Heart right ventricle (tissue), 16 donors: ENCODE measurements around the gene GPR142. TPM values are rescaled to one million over a fixed set of nuclear protein-coding genes. Genes with fewer than 3 reads are reported as not detected.

ENCODE experiments used
- ATAC-seq, 8 donors: fragments of 200-7000 bp; cut with Tn5 transposase; one replicate each; pipeline ENCODE4 v1.9.1; 2020; ENCODE audit warnings: mild to moderate bottlenecking in 8 of 8, moderate library complexity in 8 of 8, moderate number of reproducible peaks in 1 of 8
- DNase-seq, 2 donors: peaks; one replicate each; pipeline ENCODE4 v3.0.0-alpha.2; 2020
- H3K27ac ChIP-seq, 10 donors: fragments of 200-600 bp; sonication (generic) in 2 of 10; one replicate each; pipeline versions ENCODE4 v1.5.0 to v1.8.0; 2020 to 2022; ENCODE audit warnings: mild to moderate bottlenecking in 3 of 10
- H3K27me3 ChIP-seq, 7 donors: fragments of 200-600 bp; one replicate each; pipeline ENCODE4 v1.8.0; 2021 to 2022; ENCODE audit warnings: mild to moderate bottlenecking in 2 of 7
- H3K36me3 ChIP-seq, 9 donors: fragments of 200-600 bp; sonication (generic) in 1 of 9; one replicate each; pipeline versions ENCODE4 v1.5.0 to v1.8.0; 2020 to 2022; ENCODE audit warnings: mild to moderate bottlenecking in 2 of 9
- H3K4me1 ChIP-seq, 9 donors: fragments of 200-600 bp; sonication (generic) in 1 of 9; one replicate each; pipeline versions ENCODE4 v1.5.0 to v1.8.0; 2020 to 2022; ENCODE audit warnings: mild to moderate bottlenecking in 4 of 9
- H3K4me3 ChIP-seq, 10 donors: fragments of 200-600 bp; sonication (generic) in 2 of 10; one replicate each; pipeline versions ENCODE4 v1.5.0 to v1.8.0; 2020 to 2022; ENCODE audit warnings: mild to moderate bottlenecking in 7 of 10, moderate library complexity in 2 of 10
- H3K9me3 ChIP-seq, 11 donors: fragments of 200-600 bp in 10 of 11; sonication (generic) in 2 of 11; one replicate each; pipeline versions ENCODE4 v1.5.0 to v1.8.0; 2013 to 2022; ENCODE audit warnings: mild to moderate bottlenecking in 2 of 11, control low read depth in 1 of 11, moderate library complexity in 1 of 11
- CTCF ChIP-seq, 9 donors: fragments of 200-600 bp; sonication (generic) in 2 of 9; IDR thresholded peaks; one replicate each; pipeline versions ENCODE4 v1.5.0 to v1.8.0; 2021 to 2022; ENCODE audit warnings: antibody characterized with exemption in 9 of 9, mild to moderate bottlenecking in 5 of 9, moderate library complexity in 1 of 9
- WGBS, 2 donors: extraction: QIAGEN DNeasy Blood & Tissue Kit; methylation state at CpG; one replicate each; pipeline ENCODE4 v1.1.7; 2013; ENCODE audit warnings: inconsistent platforms in 1 of 2; 5-methylcytosine and 5-hydroxymethylcytosine counted together
- intact Hi-C, 10 donors: fragments of 100-400 bp; cut with DNase I; formaldehyde crosslinking; loops; one replicate each; pipeline versions ENCODE4 v1.11.1 to v1.14.2; 2022
- polyA plus RNA-seq, 2 donors: library from polyadenylated mRNA; stranded (reverse); fragments of 200-250 nt; gene quantifications; one replicate each; pipeline ENCODE4 v1.2.3, GENCODE V29; 2013
- total RNA-seq, 10 donors: library from RNA; stranded (reverse); fragmentation: NEBNext Ultra II Directional in 3 of 10; extraction: Animal tissue kit (Norgen Biotek cat#: 25700) in 3 of 10; gene quantifications; one replicate each; pipeline versions ENCODE4 v1.2.1 to v1.2.4, GENCODE V29; 2021 to 2023
- donor health status: Arrhythmogenic right ventricular cardiomyopathy.
- donor health status: ischemic (EF 13 %, LVEDD 7.1; RV severe dilation, severe dysfunction).
- donor health status: healthy with polysubstance abuse.
- donor health status: DM: no; HTN: yes; CAD: no.
- donor health status: DM: no; HTN: no; CAD: no.
- donor health status: ischemic (EF 25% LVEDD 6.9; RV normal size, moderate dysfunction).
- donor health status: ischemic (EF 25% LVEDD 5.7; RV mildly dilated, moderate dysfunction).
- donor health status: healthy.
- donor health status: DM: yes; HTN: yes; CAD: no.
- donor health status: Ischemic cardiomyopathy.
- donor health status: ischemic (EF 35%, LVEDD 5.7; RV mildly dilated, moderate dysfunction).
- donor health status: nonischemic (EF 11% LVEDD 7.7; RV severe dilation, severe dysfunction).
- donor health status: DM: yes; HTN: yes; CAD: no.
- donor health status: PGD.
- donor health status: ischemic (EF 29% LVEDD 5.4; RV normal size, mild dysfunction).
- donor health status: nonischemic (EF 23%, LVEDD 6.1; RV moderate dilation, normal function).

The GPR142 gene
- total and polyA plus RNA-seq, 12 donors: 0.70 TPM; not detected in 11

GRCh38 chr17:74407384-74407783 lies 40.1 kb downstream of the GPR142 start:
- 87 to 91% methylated on average over 5 of the region's 5 CpGs for WGBS, 2 donors
- Histone ChIP-seq H3K9me3 (peaks cover 0 to 3% (median 0%) of the 10 kb centered on the region in 11 donors), H3K4me3 (no peak overlapping the region), H3K27me3 (peaks cover 0 to 6% (median 0%) of the 10 kb centered on the region in 7 donors), H3K4me1 (peaks cover 0 to 4% (median 0%) of the 10 kb centered on the region in 9 donors), H3K27ac (no peak overlapping the region), H3K36me3 (no peaks in the 10 kb centered on the region)
- no peak for TF ChIP-seq CTCF (IDR thresholded peaks at IDR 0.05)
- DNase-seq (no peak), ATAC-seq (no peak)
- intact Hi-C loops: no loop called here

GRCh38 chr17:74408262-74408661 lies 41.0 kb downstream of the GPR142 start:
- DNase-seq: no peak
- peaks cover 0 to 3% (median 0%) of the 10 kb centered on the region in 11 donors for H3K9me3 ChIP-seq
- no peak overlapping the region for H3K4me3 ChIP-seq
- peaks cover 0 to 4% (median 0%) of the 10 kb centered on the region in 9 donors for H3K4me1 ChIP-seq
- WGBS, 2 donors: 76 to 81% methylated on average over 3 of the region's 3 CpGs
- intact Hi-C loops: no loop called here
- peaks cover 0 to 6% (median 0%) of the 10 kb centered on the region in 7 donors for H3K27me3 ChIP-seq
- peak in 1 of 8 donors; percentile 47 for ATAC-seq
- no peaks in the 10 kb centered on the region for H3K36me3 ChIP-seq
- no peak overlapping the region for H3K27ac ChIP-seq
- TF ChIP-seq CTCF (IDR thresholded peaks at IDR 0.05): peak in 2 of 9 donors; percentile 11 to 24

DNA sequence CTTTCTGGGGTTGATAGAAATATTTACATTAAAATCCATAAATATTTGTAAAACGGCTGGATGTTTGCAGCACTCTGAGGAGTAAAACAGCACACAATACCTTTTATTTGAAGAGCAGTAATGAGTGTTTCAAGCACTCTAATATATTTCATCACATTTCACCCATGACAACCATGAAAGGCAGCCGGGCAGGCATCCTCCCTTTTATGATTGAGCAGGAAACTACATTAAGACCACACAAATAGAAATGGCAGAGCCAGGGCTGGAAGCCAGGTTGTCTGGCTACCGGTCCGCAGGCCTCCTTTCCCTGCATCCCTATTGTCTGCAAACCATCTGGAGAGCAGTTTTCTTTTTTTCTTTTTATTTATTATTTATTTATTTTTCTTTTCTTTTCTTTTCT lies 41.5 kb downstream of the GPR142 start:
- intact Hi-C loops: no loop called here
- Histone ChIP-seq H3K27me3 (peaks cover 0 to 5% (median 0%) of the 10 kb centered on the region in 7 donors), H3K36me3 (no peaks in the 10 kb centered on the region), H3K27ac (no peak overlapping the region), H3K4me3 (no peak overlapping the region), H3K4me1 (peaks cover 0 to 4% (median 0%) of the 10 kb centered on the region in 9 donors), H3K9me3 (peaks cover 0 to 3% (median 0%) of the 10 kb centered on the region in 11 donors)
- no peak for TF ChIP-seq CTCF (IDR thresholded peaks at IDR 0.05)
- ATAC-seq: no peak
- 63 to 68% methylated on average over 4 of the region's 4 CpGs for WGBS, 2 donors
- no peak for DNase-seq

DNA sequence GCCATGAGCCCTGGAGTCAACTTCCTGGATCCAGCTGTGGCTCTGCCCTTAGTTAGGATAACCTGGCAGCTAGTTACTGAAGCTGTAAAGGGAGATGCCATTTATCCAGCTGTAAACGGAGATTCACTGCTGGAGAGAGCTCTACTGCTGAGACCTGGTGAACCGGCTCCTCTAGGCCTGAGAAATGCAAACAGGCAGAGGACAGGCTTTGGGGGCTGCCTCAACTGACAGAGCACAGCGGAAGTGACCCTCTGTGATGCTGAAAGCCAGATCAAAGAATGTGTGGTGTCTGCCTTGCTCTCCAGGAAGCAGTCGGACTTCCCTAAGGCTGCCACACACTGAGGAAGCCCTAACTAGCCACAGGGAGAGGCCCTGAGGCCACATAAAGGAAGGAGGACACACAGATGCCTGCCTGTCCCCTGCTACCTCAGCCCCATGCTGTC lies 42.7 kb downstream of the GPR142 start:
- H3K27me3 ChIP-seq: no peaks in the 10 kb centered on the region
- no peak for TF ChIP-seq CTCF (IDR thresholded peaks at IDR 0.05)
- no peak for DNase-seq
- ATAC-seq: no peak
- intact Hi-C loops: no loop called here
- H3K9me3 ChIP-seq: peaks cover 0 to 3% (median 0%) of the 10 kb centered on the region in 11 donors
- H3K36me3 ChIP-seq: no peaks in the 10 kb centered on the region
- WGBS, 2 donors: 82 to 84% methylated on average over 4 of the region's 4 CpGs
- no peak overlapping the region for H3K4me3 ChIP-seq
- peaks cover 0 to 4% (median 0%) of the 10 kb centered on the region in 9 donors for H3K4me1 ChIP-seq
- no peak overlapping the region for H3K27ac ChIP-seq
